RCC 7860 (cell line): ENCODE data around the gene CSTF2T.

Source experiments
- DNase-seq: peaks from one replicate; pipeline ENCODE4 v3.0.0-alpha.2; 2015; ENCODE audit warnings: low spot score
- FAIRE-seq: peaks from 2 replicates; lab custom pipeline; 2012; peaks lifted over from hg19 to GRCh38; lab: Jason Lieb, UNC

The CSTF2T gene

GRCh38 chr10:51653025-51653424 is 46.4 kb downstream of the CSTF2T start:
- DNase-seq (no peak), FAIRE-seq (no peak)

- no peak for DNase-seq
- FAIRE-seq, result no peak
Measured at GRCh38 chr10:51651063-51651462, 48.3 kb downstream of the CSTF2T start.

GRCh38 chr10:51649064-51649463 is 50.3 kb downstream of the CSTF2T start:
- no peak for FAIRE-seq
- no peak for DNase-seq
